ENCODE measurements around the gene MED27.
A peak's percentile ranks its signal among the peaks of the same experiment; 100 is the strongest.

The MED27 gene, protein sequence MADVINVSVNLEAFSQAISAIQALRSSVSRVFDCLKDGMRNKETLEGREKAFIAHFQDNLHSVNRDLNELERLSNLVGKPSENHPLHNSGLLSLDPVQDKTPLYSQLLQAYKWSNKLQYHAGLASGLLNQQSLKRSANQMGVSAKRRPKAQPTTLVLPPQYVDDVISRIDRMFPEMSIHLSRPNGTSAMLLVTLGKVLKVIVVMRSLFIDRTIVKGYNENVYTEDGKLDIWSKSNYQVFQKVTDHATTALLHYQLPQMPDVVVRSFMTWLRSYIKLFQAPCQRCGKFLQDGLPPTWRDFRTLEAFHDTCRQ

DNA sequence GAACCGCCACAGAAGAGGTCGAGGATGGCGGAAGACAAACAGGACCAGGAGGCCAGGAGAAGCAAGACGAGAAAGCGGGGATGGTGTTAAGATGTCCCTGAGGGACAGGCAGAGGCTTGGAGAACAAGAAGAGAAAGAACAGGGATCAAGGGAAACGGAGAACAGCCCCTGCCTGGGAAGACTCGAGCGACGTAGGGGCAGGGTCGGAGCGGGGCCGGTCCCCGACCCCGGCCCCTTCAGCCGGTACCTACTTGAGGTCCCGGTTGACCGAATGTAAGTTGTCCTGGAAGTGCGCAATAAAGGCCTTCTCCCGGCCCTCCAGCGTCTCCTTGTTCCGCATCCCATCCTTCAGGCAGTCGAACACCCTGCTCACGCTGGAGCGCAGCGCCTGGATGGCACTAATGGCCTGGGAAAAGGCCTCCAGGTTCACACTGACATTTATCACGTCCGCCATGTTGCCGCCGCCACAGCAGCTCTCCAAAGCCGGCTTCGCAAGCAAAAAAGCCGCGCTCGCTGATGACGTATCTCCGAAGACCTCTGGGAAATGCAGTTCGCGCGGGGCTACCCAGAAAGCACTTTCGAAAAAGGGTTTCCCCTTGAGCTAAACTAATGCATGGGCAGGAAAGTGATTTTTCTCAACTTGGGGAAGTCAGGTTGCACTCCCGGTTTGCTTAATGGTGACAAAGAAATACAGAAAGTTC lies at the start of gene MED27:
MED27 (minus strand) TSS at position 477 of the 701 bp plus-strand sequence; CDS start at position 454, 23 bp downstream.
- peak; percentile 93 for DNase-seq

DNA sequence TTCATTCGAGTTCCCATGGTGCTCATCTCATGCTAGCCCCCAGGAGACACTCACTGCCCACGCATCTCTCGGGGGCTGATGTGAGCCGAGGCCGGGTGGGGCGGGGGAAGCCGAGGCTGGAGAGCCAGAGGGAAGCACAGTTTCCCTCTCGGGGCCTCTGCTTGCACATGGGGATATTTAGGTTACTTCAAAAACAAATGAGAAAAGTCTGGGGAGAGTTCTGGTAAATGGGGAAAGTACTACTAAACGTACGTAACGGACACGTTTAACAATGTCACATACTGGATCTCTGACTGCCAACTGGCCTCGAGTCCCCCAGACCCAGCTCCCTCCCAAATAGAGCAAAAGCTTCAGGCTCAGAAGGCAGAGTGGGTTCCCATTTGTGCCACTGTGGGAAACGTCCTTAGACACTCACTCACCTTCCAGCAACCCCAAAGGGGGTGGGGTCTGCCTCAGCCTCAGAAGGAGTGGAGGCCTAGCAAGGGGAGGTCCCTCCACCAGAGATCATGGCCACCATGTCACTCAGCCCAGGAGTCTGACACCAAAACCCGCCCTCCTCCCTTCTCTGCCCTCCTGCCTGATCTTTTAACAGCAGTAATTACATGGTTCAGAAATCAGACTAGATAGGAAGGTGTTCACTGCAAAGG lies 48.3 kb upstream of the MED27 start:
- DNase-seq, result no peak

DNA sequence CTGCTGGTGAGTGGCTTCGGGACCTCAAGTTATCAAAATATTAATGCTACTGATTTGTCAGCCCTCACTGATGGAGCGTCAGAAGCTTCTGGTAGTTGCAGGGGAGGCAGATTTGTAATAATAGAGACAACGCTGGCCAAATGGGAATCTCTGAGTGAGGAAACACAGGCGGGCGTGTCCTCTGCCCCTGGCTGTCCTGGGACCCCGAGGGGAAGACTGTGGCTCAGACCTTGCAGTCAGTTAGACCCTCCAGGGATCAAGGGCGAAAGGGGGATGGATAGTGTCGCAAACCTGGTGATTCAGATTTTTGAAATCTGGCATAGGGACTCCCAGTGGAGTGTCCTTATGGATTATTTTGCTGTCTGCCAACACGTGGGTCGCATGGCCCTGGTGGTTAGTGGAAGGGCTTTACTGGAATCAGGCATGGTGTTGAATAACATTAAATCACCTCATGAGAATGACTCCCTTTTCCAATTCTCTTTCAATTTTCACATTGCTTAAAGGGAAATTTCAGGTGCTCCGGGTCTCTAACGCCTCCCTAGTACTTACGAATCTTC lies 47.1 kb upstream of the MED27 start:
- no peak for DNase-seq

DNA sequence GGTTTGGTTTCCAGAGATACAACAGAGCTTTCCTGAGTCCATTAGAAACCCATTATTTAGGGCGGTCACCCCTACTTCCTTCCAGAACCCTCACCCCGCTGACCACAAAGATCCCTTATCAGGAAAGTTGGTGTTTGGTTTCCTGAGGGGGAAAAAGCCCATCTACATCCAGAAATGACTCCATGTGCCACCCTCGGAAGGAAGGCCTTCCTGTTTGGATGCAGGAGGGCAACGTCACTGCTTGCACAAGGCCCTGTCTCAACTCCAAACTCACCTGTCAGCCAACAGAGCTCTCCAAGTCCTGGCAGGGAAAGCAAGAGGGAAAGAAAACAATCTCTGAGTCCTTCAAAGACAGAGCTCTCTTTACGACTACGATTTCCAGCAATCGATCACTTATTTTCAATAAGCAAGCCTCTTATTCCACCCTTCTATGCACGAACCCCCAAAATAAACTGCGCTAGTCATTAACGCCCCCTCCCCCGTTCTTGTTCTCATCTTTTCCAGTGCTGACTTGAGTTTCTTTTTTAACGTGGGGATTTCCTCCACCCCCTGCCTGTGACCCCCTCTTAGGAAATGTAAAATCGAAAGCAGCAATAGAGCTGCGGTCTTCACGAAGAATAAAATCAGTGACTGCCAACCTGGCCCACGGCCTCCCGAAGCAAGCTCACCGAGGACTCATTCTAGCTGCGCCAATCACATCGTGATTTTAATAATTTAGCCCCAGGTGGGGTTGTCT lies 46.4 kb upstream of the MED27 start:
- DNase-seq, result peak; percentile 28

DNA sequence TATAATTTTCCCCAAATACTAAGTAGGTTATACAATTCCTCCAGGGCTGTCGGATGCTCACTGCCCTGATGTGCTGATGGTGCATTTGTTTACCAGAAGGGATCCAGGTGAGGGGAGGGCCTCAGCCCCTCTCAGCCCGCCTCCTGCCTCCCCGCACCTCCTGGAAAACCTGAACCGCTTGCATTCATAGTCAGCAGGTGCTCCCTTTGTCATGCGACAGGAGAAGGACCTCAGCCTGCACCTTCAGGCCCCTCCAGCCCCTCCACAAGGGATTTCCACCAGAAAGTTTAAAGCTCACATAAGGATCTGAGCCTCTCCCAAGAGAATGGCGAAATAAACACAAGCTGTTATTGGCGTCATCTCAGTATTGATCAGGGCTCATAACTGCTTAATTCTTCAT lies 45.7 kb upstream of the MED27 start:
- DNase-seq, result no peak

DNA sequence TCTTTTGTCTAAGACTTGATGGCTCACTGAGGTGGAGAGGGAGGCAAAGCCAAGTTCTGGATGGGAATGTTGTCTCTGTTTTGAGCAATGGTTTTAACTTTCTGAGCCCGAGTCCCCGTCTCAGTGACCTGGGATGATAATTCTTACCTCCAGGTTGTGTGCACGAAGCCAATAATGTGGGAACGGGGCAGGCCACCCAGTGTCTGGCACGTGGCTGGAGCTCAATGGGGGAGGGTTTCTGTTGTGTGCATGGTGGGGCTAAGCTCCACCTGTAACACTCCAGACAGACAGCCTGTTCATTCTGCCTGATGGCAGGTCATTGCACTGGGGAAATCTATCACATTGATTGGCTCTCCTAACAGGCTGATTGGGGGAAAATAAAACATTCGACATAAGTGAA lies 45.1 kb upstream of the MED27 start:
- no peak for DNase-seq

DNA sequence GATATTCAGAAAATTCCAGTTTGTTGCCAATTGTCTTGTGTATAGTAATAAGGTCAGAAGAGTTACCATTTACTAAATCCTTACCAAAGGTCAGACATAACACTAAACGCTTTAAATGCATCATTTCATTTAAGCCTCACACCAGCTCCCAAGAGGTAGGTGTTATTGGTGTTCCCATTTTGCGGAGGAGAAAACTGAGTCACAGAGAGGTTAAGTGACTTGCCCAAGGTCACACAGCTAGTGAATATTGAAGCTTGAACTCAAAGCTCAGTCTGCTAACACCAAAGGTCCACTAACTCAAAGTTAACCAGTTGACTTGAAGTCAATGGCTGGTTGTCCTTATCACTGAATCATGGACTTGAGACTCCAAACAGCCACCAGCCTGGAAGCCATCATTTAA lies 41.4 kb upstream of the MED27 start:
- no peak for DNase-seq

DNA sequence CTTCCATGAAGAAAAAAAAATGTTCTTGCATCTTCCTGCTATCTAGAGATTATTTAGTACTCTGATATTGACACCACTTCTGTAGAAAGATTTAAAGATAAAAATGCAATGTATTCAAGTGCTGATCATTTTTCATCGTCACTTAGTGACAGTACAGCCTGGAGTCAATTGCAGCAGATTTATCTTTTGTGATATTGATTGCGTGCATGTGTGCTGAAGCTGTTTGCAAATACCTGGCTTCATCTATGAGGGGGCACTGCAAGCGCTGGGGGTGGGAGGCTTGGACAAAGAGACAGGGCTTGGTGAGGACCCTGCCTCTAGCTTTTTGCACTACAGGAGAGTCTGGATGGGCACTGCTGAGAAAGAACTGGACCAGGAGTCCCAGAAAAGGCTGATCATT lies 38.0 kb upstream of the MED27 start:
- DNase-seq, result no peak

DNA sequence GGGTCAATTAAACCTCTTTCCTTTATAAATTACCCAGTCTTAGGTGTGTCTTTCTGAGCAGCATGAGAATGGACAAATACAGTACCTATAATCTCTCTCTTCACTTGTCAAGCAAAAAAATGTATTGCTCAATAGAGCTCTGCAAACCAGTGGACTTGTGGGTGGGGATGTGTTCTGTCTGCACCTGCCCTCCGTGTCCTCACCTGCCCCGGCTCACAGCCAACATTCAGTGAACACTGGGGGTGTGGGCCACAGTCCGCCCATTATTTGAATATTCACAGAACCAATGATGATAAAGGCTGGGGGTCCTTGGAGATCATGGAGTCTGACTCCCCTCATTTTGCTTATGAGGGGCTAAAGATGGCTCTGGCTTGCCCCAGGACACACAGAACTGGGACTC lies 36.9 kb upstream of the MED27 start:
- no peak for DNase-seq

DNA sequence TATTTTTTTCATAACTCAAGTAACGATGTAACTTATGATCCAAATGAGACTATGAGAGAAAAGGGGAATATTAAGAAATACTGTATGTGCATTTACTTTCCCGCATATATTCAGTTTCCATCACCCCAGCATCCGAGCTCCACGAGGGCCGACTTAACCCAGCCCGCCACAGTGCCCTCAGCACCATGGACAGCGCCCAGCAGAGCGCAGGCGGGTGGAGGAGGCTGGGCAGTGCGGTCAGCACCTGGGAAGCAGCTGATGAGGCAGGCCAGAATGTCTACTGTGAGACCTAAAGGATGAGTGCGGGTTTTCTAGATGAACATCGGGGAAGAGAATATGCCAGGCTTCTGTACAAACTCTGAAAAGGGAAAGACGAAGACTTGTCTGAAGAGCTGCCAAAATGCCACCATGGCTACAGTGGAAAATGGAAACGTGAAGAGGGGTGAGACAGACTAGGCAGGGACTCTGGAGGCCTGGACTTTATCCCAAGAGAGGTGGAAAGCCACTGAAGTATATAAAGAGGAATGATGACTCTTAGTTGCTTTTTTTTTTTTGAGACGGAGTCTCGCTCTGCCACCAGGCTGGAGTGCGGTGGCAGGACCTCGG lies 34.5 kb upstream of the MED27 start:
- peak; percentile 19 for DNase-seq

DNA sequence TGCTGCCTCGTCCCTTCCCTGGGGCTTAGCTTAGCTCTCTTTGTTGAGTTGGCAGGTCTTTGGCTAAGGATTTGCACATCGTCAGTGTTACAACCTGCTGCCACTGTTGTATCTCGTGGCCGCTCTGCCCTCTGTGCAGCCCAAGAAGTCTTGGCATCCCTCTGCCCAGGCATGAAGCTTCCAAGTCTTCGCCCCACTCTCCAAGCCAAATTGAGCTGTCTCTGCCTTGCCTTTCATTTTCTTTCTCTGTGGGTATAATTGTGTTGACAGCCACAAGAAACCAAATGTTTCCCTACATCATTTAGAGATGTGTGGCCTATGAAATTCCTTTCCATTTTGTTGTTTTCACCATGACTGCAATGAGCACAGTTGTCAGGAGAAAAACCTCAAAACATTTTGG lies 29.6 kb upstream of the MED27 start:
- DNase-seq, result no peak

DNA sequence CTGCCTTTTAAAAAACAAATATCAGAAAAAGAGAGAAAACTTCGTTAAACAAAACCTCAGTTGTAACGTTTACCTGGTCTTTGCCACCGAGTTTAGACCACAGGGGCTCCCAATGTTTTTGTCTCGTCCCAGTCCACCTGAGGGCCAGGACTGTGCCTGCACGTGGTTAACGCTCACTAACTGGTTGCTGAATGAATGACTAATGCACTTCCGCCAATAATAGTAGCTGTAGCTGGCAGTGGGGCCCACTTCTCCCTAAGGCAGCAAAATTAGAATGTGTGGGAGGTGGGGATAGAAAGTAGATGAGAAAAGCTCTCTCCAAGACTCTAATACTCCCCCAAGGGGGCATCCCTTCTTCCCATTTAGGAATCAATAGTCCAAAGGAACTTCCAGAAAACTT lies 29.1 kb upstream of the MED27 start:
- DNase-seq, result no peak

DNA sequence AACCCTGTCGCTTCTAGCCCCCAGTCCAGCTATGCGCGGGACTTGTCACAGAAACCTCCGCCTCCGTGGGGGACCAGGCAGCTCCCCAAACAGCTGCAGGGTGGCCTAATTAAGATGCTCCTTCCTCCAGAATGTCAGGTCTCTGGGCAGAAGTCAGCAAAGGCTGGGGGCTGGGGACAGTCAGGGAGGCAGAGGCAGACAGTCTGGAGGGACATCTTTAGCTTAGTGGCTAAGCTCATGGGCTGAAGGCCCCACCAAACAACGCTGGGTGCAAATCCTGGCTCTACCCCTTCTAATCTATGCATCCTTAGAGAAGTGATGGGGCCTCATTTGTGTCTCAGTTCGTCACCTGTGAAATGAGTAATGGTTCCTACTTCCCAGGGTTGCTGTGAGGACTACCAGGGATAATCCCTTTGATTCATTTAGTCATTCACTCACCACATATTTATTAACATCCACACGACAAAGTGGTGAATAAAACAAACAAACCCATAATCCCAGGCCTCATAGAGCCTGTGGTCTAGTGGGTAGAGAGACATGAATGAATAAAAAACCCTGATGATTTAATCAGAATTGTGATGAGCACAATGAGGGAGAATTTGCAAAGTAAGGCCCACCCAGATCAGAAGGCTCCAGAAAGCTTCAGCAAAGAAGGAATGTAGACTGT lies 20.2 kb upstream of the MED27 start:
- DNase-seq, result no peak

DNA sequence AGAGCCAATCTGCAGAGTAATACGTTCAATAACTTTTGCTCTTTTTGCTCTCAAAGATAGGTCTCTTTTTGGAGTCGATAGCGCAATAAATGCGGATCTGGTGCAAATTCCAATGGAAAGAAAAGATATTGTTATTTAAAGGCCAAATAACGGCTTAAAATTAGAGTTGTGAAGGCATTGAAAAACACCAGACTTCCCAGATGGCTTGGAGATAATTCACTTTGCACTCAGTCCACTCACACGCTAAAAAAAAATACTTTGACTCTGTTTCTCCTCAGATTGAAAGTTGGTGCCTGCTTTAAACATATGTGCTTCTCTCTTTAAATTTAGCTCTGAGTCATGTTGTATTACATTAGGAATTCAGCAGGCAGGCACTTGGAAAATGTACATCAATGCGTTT lies 19.5 kb upstream of the MED27 start:
- DNase-seq, result no peak

DNA sequence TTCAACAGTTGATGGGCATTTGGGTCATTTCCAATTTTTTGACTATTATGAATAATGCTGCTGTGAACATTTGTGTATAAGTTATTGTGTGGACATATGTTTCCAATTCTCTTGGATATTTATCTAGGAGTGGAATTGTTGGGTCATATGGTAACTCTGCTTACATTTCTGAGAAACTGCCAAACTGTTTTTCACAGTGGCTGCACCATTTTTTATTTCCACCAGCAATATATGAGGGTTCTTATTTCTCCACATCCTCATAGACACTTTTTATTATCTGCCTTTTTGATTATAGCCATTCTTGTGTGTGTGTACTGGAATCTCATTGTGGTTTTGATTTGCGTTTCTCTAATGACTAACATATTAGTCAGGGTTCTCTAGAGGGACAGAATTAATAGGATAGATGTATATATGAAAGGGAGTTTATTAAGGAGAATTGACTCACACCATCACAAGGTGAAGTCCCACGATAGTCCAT lies 14.7 kb upstream of the MED27 start:
- no peak for DNase-seq

DNA sequence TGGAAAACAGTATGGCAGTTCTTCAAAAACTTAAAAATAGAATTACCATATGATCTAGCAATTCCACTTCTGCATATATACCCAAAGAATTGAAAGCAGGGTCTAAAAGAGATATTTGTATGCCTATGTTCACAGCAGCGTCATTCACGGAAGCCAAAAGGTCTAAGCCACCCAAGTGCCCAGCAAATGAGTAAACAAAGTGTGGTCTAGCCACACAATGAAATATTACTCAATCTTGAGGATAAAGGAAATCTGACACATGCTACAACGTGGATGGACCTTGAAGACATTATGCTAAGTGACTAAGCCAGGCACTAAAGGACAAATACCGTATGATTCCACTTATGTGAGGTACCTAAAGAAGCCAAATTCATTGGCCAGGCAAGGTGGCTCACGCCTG lies 11.1 kb upstream of the MED27 start:
- DNase-seq, result no peak

DNA sequence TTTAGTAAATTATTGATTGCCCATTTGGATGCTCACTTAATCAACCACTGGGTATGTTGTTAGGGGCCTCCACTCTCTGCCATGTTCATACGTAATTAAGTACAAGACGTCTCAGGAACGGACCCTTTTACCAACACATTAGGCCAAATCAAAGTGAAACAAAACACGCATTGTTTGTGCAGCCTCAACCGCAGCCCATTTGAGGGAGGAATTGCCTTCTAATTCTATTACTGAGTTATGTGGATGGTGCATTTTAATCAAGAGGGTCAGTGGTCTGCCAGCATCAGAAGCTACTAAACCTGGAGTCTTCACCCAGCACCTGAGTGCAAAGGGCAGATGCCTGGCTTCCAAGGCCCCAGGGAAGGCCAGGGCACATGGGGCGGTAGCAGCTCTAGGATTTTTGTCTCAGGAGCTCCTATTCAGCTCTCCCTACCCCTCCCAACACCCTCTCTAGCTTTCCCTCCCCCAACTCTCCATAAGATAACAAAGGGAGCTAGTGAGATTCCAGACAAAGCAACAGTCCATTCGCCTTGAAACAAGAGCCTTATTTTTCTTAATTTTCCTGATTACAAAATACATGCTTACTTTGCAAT lies 7.9 kb upstream of the MED27 start:
- no peak for DNase-seq

DNA sequence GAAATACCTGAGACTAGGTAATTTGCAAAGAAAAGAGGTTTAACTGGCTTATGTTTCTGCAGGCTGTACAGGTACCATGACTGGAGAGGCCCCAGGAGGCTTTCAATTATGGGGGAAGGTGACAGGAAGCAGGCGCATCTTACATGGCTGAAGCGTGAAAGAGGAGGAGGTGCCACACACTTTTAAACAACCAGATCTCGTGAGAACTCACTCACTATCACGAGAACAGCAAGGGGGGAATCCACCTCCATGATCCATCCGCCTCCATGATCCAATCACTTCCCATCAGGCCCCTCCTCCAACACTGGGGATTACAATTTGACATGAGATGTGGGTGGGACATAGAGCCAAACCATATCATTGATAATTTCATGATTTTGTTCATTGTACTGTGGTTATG lies 2.5 kb upstream of the MED27 start:
- DNase-seq, result no peak

DNA sequence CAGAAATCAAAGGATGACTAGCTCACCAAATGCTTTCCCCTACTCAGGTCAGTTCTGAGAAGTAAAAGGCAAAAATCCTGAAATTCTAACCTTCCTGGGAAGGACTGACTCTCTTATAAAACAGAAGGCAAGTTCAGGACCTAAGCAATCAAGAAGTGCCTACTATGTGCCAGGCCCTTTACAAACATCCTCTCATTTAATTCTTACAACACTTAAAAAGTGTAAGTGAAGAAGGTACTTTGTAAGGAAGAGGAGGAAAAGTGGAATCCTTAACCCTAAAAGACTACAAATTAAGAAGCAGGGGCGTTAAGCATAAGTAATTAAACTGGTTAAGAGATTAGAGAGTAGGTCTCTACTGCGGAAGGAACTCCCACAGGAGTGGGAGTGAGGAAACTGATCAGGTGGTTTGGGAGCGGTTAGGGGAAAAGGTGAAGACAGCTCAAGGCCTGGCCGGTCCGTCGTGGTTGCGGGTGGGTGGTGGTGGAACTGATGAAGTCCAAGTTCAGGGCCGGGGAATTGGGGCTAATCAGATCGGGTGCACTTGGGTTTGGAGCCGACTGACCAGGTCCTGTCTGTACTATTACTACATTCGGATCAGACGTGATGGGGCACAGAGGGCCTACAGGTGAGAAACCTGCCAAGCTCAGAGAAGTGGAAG lies 839 bp downstream of the MED27 start:
- no peak for DNase-seq

DNA sequence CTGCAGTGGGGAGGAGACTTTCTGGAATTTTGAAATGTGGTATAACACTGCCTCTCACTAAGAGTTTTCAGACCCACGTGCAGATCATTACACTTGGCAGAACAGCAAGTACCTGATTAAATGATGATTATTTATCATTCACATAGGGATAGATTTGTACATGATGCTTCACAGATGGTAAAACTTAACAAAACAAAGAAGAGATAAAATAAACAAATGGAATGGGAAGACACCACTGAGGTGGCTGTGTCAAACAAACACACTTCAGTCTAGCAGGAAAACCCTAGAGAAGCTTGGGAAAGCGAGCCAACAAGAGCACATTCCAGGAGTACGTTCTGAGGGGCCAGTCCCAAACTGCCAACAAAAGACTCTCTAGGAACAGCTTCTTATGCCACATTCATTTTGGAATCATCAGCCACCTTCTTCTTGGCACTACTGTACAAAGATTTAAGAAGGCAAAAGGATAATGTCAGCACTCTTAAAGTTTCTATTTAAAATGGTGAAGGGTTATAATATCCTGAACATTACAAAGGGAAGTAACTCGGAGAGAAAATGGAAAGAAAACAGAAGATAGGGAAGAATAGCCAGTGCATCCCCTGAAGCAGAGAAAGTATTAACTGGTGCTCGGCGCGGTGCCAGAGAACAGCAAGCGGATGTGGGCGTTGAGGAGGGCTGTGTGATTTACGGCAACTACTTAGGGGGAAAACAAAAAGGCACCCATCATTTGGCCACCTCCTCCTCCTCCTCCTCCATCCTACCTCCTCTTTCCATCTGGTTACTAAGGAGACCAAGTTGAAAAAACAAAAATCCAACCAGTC lies 1.6 kb downstream of the MED27 start:
- peak; percentile 16 for DNase-seq

All from stimulated activated CD4-positive, alpha-beta T cell treated with anti-CD3 and anti-CD28 coated beads, Interleukin-4, amount 100 ng/mL, for 24 hours (primary cell).